A549 (cell line): Measurements from ENCODE around the gene RPTOR.

Experiments
- CBX2 ChIP-seq: fragments of 200-600 bp; sonication (generic); IDR thresholded peaks from 2 replicates; pipeline ENCODE4 v1.6.1; 2016; ENCODE audit warnings: low read depth, mild to moderate bottlenecking, borderline replicate concordance
- CEBPB ChIP-seq, 2 experiments: fragments of >200 bp in 1 of 2; sonication (Bioruptor Twin) in 1 of 2; formaldehyde crosslinking in 1 of 2; IDR thresholded peaks; 2 replicates each; pipeline ENCODE4 v1.6.1; 2012 to 2016
- CHD2 ChIP-seq: fragments of 150-350 bp; IDR thresholded peaks from 2 replicates; pipeline ENCODE4 v1.6.1; 2014; ENCODE audit warnings: low read length; ENCODE audit not compliant: partially characterized antibody
- CTCF ChIP-seq: fragments of >200 bp; sonication (Bioruptor Twin); formaldehyde crosslinking; IDR thresholded peaks from 3 replicates; pipeline ENCODE4 v1.5.1; 2016
- HOXA7 ChIP-seq: fragments of 250-450 bp; sonication (Bioruptor Pico); IDR thresholded peaks from 2 replicates; pipeline ENCODE4 v1.5.0; 2020; ENCODE audit warnings: mild to moderate bottlenecking, moderate library complexity
- KDM5A ChIP-seq: fragments of 200-600 bp; sonication (generic); IDR thresholded peaks from 2 replicates; pipeline ENCODE4 v1.6.1; 2016; ENCODE audit warnings: antibody characterized with exemption, mild to moderate bottlenecking
- POLR2A ChIP-seq: IDR thresholded peaks from 2 replicates; pipeline ENCODE4 v1.6.1; 2012; ENCODE audit warnings: mild to moderate bottlenecking, low read length
- RAD21 ChIP-seq, 2 experiments: fragments of >200 bp in 1 of 2; sonication (Bioruptor Twin) in 1 of 2; formaldehyde crosslinking in 1 of 2; IDR thresholded peaks in 1 of 2; conservative IDR thresholded peaks in 1 of 2; 2 replicates in 1 of 2; 3 replicates in 1 of 2; pipeline ENCODE4 v1.6.1; 2012 to 2018; ENCODE audit warnings: inconsistent platforms in 1 of 2
- RARB ChIP-seq: fragments of 250-450 bp; sonication (Bioruptor Pico); IDR thresholded peaks from 2 replicates; pipeline ENCODE4 v1.8.0; 2021; ENCODE audit warnings: mild to moderate bottlenecking, moderate library complexity
- RFX5 ChIP-seq: fragments of 450-650 bp; IDR thresholded peaks from 2 replicates; pipeline ENCODE4 v1.7.1; 2014; ENCODE audit warnings: antibody characterized with exemption, mild to moderate bottlenecking, moderate library complexity
- TP53 ChIP-seq: fragments of 250-450 bp; sonication (Bioruptor Pico); IDR thresholded peaks from 2 replicates; pipeline ENCODE4 v1.5.0; 2021; ENCODE audit warnings: mild to moderate bottlenecking, moderate library complexity
- ZSCAN20 ChIP-seq: fragments of 250-450 bp; sonication (Bioruptor Pico); IDR thresholded peaks from 2 replicates; pipeline ENCODE4 v1.8.0; 2022; ENCODE audit warnings: mild to moderate bottlenecking, moderate library complexity
- TF ChIP-seq, protein P1 (sequence below): IDR thresholded peaks from 2 replicates; pipeline ENCODE4 v1.6.1; 2012; ENCODE audit warnings: low read depth, borderline replicate concordance

DNA sequence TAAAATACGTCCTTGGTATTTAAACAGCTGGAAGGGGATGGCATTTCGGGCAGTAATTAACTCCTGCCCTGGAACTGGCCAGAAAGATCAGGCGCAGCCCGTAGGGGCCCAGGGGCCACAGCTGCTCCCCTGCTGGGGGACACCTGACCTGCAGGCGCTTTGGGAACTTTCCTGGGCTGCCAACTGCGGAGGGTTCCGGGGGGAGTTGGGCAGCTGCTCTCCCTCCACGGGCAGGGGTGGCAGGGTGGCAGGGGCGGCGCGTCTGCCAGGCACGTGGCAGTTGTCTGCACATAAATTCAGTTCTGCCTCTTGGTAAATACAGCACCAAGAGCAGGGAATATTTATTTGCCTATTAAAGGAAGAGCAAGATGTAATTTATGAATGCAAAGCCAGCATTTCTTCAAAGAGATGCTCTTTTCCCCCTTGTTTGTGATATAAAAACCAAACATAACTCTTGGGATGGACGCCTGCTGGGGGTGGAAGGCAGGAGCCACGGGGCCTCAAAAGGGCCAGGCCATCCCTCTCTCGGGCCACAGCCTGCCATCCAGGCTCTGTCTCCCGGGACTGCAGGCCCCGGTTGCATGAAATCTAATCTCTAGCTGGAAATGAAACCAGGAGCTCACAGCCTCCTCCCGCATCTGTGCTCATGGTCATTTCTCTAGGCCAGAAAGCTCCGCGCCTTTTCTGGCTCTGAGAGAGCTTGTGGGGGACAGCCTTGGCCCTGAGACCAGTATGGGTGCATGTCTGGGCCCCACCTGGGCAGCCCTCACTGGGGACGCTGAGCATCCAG is 417.1 kb downstream of the RPTOR start:
- TF ChIP-seq POLR2A (no peak), CBX2 (no peak), CTCF (no peak), RFX5 (no peak), HOXA7 (CRISPR knock-in tag) (no peak), TP53 (CRISPR knock-in tag) (no peak), ZSCAN20 (CRISPR knock-in tag) (no peak), CHD2 (no peak), CEBPB (IDR thresholded peaks at IDR 0.05) (no peak), RAD21 (conservative IDR thresholded peaks at IDR 0.05 in 1 of 2, IDR thresholded peaks at IDR 0.05 in 1 of 2) (no peak), RARB (no peak), KDM5A (no peak)
- TF ChIP-seq, protein P1, sequence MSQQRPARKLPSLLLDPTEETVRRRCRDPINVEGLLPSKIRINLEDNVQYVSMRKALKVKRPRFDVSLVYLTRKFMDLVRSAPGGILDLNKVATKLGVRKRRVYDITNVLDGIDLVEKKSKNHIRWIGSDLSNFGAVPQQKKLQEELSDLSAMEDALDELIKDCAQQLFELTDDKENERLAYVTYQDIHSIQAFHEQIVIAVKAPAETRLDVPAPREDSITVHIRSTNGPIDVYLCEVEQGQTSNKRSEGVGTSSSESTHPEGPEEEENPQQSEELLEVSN, result no peak
